Testis (tissue), 2 donors: ENCODE data around the gene SLAMF1.

Source experiments
- POLR2A ChIP-seq: fragments of 450-650 bp; IDR thresholded peaks from one replicate; pipeline ENCODE4 v1.6.1; 2017; ENCODE audit warnings: antibody characterized with exemption, mild to moderate bottlenecking, moderate library complexity
- TF ChIP-seq, protein P1 (sequence below), 3 experiments: fragments of 450-650 bp in 2 of 3; fragments of 200-600 bp in 1 of 3; sonication (generic) in 1 of 3; IDR thresholded peaks; one replicate each; pipeline ENCODE4 v1.5.1; 2016 to 2019; ENCODE audit warnings: antibody characterized with exemption in 3 of 3, mild to moderate bottlenecking in 2 of 3, moderate library complexity in 1 of 3

DNA sequence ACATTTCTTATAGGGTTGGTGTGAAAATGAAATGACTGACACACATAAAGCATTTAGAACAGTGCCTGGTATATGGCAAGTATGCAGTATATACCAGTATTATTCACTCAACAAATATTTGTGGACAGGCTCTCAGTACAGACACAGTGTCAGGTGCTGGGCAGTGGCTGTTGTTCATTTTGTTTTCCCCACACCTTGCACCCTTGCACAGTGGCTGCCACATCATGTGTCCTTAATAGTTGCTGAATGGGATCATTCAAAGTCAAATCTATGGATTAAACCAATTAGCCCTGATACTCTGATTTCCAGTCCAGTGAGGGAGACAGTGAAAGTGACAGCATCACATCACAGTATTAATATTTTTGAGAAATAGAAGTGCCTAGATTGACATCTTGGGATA, 2.4 kb downstream of the SLAMF1 start:
- TF ChIP-seq POLR2A, result no peak
- TF ChIP-seq, protein P1, sequence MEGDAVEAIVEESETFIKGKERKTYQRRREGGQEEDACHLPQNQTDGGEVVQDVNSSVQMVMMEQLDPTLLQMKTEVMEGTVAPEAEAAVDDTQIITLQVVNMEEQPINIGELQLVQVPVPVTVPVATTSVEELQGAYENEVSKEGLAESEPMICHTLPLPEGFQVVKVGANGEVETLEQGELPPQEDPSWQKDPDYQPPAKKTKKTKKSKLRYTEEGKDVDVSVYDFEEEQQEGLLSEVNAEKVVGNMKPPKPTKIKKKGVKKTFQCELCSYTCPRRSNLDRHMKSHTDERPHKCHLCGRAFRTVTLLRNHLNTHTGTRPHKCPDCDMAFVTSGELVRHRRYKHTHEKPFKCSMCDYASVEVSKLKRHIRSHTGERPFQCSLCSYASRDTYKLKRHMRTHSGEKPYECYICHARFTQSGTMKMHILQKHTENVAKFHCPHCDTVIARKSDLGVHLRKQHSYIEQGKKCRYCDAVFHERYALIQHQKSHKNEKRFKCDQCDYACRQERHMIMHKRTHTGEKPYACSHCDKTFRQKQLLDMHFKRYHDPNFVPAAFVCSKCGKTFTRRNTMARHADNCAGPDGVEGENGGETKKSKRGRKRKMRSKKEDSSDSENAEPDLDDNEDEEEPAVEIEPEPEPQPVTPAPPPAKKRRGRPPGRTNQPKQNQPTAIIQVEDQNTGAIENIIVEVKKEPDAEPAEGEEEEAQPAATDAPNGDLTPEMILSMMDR (IDR thresholded peaks at IDR 0.05), result no peak
